GM21526 (cell line): ENCODE measurements around the gene DCN.
"Not testable (repeated sequence)": the region's sequence is repeated elsewhere in the genome, so short reads cannot be mapped to it uniquely, and the experiment has no call there.

Experiments used
- ATAC-seq: cut with Tn5 transposase; IDR thresholded peaks from one replicate; pipeline ENCODE4 v1.9.1; 2021; ENCODE audit warnings: moderate library complexity; ENCODE audit not compliant: unreplicated experiment, low FRiP score

DCN gene

GRCh38 chr12:91182636-91183455, at the start of gene DCN:
TSS of gene DCN (minus strand) at chr12:91182817. CDS start at chr12:91178552, 4,265 bp downstream.
- ATAC-seq: no peak

- ATAC-seq: no peak
These were observed 48.2 kb upstream of the DCN start for GRCh38 chr12:91230841-91231240.

DNA sequence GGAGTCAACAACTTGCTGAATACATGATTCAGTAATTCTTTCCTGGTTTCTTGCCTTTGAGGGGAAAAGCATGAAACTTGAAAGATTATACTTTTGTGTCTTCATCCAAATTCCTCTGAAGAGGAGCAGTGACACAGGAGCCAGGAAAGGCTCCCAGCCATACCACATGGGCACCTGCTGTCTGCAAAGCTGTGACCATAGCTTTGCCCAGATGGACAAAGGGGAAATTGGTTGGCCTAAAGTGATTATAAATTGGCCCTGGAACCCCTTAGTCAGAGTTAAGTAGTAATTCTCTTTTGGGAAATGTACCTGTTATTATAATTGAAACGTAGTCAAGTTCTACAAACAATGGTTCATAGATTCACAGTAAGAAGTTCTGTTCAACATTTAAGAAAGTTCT, 44.3 kb upstream of the DCN start:
- ATAC-seq: no peak

- ATAC-seq: no peak
These were observed 42.7 kb upstream of the DCN start for GRCh38 chr12:91225316-91225715.

DNA sequence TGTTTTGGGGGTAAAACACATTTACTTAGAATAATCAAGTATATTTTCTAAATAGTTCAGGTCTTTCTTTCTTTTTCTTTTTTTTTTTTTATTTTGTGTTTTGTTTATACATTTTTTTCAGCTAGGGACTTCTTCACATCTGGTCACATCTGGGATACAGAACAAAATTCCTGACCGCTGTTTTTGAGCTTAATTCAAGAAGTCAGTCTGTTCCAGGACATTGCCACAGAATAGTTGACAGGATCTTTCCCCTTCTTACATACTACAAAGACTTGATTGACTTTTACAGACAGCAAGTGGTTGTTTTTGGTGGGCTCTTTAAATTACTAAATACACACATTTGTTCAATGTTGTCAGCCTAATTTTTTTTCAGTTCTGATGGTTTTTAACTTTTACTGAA, 41.8 kb upstream of the DCN start:
- ATAC-seq: no peak

- no peak for ATAC-seq
These were observed 40.1 kb upstream of the DCN start for GRCh38 chr12:91222746-91223145.

GRCh38 chr12:91219919-91220318, 37.3 kb upstream of the DCN start:
- ATAC-seq: no peak

GRCh38 chr12:91219511-91219910, 36.9 kb upstream of the DCN start:
- ATAC-seq: no peak

GRCh38 chr12:91216871-91217270, 34.3 kb upstream of the DCN start:
- ATAC-seq: no peak

DNA sequence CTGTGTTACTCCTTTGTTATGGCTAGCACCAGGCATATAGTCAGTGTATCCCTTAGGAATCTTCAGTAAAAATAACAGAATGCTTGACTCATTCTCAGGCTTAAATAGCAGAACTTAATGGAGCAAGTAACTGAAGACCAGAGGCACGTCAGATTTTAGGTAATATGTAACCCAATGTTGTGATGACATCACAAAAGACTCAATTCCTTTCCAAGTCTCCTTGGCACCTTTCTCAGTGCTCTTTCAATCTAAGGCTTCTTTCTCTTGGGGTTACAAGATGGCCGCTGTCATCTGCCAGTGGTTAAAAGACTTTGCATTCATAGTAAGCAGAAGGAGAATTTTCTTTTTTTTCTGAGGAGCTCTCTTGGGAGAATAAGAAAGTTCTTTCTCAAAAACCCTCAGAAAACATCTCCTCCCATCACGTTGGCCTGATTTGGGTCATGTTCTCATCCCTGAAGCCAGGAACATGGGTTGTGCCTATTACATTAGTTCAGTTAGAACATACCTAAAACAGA, 33.4 kb upstream of the DCN start:
- no peak for ATAC-seq

GRCh38 chr12:91211866-91212265, 29.2 kb upstream of the DCN start:
- ATAC-seq: no peak

DNA sequence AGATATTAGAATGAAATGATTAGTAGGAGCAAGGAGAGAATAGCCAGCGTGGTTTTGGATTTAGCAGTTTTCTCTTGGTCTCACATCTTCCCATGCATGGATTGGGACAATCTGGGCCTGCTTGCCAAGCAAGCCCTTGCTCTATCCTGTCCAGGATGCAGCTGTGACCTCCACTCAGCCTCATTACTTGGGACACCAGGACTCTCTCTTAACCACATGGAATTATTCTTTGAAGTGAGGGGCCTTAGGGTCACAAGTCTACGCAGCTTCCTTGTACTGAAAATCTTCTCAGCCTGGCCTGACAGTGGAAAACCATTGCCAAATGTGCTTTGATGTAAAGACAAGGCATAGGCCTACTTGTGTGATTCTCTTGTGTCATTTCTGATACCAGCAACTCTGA, 28.0 kb upstream of the DCN start:
- ATAC-seq: no peak

- ATAC-seq: no peak
These were observed 27.5 kb upstream of the DCN start for GRCh38 chr12:91210144-91210543.

DNA sequence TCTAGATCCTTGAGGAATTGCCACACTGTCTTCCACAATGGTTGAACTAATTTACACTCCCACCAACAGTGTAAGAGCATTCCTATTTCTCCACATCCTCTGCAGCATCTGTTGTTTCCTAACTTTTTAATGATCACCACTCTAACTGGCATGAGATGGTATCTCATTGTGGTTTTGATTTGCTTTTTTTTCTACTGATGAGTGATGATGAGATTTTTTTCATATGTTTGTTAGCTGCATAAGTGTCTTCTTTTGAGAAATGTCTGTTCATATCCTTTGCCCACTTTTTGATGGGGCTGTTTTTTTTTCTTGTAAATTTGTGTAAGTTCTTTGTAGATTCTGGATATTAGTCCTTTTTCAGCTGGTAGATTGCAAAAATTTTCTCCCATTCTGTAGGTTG, 24.7 kb upstream of the DCN start:
- ATAC-seq: not testable (repeated sequence)

GRCh38 chr12:91205811-91206210, 23.2 kb upstream of the DCN start:
- ATAC-seq: no peak

- ATAC-seq: no peak
These were observed 21.8 kb upstream of the DCN start for GRCh38 chr12:91204421-91204820.

DNA sequence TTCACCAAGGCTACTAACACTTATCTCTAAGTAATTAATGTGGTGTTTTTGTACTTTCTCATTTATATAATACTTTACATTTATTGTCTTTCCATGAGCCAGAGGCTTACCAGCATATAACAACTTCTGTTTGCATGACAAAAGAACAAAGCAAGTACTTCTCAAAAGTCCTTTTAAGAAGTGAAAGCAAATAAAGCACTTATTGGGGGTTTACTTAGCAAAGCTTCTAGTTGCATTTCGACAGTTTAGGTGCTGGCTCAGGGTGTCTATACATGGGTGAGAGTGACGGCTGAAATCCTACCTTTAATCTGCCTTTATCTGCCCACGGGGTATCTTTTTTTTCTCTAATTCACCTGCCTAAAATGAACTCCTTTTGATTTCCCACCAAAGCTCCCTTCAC, 21.0 kb upstream of the DCN start:
- ATAC-seq: no peak

- no peak for ATAC-seq
These were observed 19.8 kb upstream of the DCN start for GRCh38 chr12:91202390-91202789.

GRCh38 chr12:91196436-91196835, 13.8 kb upstream of the DCN start:
- ATAC-seq: no peak

- no peak for ATAC-seq
These were observed 11.9 kb upstream of the DCN start for GRCh38 chr12:91194500-91194899.

- no peak for ATAC-seq
These were observed 9.0 kb upstream of the DCN start for GRCh38 chr12:91191513-91192111.

- no peak for ATAC-seq
These were observed 6.9 kb upstream of the DCN start for GRCh38 chr12:91189516-91189915.
